ENCODE data around the gene ARPC1B.

DNA sequence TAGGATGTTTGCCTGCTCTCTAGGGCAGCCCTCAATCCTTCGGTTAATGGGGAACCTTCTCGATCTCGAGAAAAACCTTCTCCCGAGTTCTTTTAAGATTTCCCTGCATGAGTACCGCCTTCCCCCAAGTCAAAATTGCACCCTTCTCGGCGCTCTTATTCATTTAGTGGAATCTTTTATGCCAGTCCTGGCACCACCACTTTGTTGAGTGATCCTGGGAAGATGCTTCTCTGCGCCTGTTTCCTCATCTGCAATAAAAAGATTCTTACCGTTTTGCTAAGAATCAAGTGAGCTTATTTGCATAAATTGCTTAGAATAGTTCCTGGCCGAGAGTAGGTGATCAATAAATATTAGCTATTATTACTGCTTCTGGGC lies 48.1 kb upstream of the ARPC1B start:
- TF ChIP-seq, protein P1, sequence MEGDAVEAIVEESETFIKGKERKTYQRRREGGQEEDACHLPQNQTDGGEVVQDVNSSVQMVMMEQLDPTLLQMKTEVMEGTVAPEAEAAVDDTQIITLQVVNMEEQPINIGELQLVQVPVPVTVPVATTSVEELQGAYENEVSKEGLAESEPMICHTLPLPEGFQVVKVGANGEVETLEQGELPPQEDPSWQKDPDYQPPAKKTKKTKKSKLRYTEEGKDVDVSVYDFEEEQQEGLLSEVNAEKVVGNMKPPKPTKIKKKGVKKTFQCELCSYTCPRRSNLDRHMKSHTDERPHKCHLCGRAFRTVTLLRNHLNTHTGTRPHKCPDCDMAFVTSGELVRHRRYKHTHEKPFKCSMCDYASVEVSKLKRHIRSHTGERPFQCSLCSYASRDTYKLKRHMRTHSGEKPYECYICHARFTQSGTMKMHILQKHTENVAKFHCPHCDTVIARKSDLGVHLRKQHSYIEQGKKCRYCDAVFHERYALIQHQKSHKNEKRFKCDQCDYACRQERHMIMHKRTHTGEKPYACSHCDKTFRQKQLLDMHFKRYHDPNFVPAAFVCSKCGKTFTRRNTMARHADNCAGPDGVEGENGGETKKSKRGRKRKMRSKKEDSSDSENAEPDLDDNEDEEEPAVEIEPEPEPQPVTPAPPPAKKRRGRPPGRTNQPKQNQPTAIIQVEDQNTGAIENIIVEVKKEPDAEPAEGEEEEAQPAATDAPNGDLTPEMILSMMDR (IDR thresholded peaks at IDR 0.05; ENCODE audit: low read length), result no peak
- TF ChIP-seq EZH2 (IDR thresholded peaks at IDR 0.05; ENCODE audit: borderline replicate concordance, low read length), result no peak

Data from OCI-LY1 (cell line).